Measurements from ENCODE around the gene NETO2. TPM values are rescaled to one million over a fixed set of nuclear protein-coding genes. Genes with fewer than 3 reads are reported as not detected.

NETO2 gene
- total RNA-seq, 2 experiments from 2014 or later: 0.15 TPM; not detected in 1

DNA sequence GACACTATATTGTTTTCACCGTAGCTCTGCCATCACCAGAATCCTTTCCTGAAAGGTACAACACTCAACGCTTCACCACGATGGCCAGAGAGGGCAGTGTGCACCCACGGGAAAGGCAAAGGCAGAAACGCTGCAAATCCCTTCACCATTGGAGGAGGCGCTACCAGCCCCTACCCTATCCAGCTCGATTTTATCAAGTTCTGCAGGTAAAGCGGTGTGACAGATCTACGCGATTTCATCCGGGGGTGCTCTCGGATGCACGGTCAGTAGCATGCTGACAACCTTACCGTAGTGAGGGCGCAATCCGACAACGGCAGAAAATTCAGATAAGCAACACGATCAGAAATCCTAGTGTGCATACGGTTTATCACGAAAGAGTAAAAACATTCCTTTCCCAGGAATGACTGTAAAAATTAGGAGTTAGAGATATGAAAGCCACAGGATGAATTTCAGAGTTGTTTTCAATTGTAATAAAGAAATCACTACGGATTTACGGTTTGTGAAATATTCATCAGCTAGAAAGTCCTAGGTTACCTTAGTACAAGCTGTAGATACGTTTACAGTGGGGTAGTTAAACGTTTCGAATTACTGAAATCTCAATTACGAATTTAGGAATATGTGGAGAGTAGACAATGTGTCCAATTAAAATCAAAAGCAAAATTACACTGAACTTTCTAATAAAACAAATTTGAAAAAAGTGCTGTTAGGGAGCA lies 1.8 kb downstream of the NETO2 start:
- peaks cover 19% of the 10 kb centered on the region for H3K4me1 ChIP-seq (ENCODE audit: insufficient read depth, low read length, poor library complexity, severe bottlenecking)
- ChIA-PET CTCF (ENCODE audit: unreplicated experiment) (no interaction called here), POLR2A (interaction anchor here (0.9 to 1.5 kb wide), 4 partner anchors 10 to 319 kb away, joined by 3 read pairs; partner anchors contain the start of genes ITFG1 and PHKB)
- BruUV-seq (replicated peaks): no TSS peak
- H2AFZ ChIP-seq (ENCODE audit: low read length): no peak overlapping the region
- TF ChIP-seq EZH2phosphoT487 (IDR thresholded peaks at IDR 0.05; ENCODE audit: borderline replicate concordance, low read depth, low read length): peak; percentile 73; the same call in 1 of the 2 replicates
- TF ChIP-seq, protein P1, sequence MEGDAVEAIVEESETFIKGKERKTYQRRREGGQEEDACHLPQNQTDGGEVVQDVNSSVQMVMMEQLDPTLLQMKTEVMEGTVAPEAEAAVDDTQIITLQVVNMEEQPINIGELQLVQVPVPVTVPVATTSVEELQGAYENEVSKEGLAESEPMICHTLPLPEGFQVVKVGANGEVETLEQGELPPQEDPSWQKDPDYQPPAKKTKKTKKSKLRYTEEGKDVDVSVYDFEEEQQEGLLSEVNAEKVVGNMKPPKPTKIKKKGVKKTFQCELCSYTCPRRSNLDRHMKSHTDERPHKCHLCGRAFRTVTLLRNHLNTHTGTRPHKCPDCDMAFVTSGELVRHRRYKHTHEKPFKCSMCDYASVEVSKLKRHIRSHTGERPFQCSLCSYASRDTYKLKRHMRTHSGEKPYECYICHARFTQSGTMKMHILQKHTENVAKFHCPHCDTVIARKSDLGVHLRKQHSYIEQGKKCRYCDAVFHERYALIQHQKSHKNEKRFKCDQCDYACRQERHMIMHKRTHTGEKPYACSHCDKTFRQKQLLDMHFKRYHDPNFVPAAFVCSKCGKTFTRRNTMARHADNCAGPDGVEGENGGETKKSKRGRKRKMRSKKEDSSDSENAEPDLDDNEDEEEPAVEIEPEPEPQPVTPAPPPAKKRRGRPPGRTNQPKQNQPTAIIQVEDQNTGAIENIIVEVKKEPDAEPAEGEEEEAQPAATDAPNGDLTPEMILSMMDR (conservative IDR thresholded peaks at IDR 0.05; ENCODE audit: low read length): peak; percentile 99
- H3K36me3 ChIP-seq (ENCODE audit: insufficient read depth, low read length): no peaks in the 10 kb centered on the region
- no peak overlapping the region for H3K27ac ChIP-seq (ENCODE audit: low read depth, low read length, poor library complexity, severe bottlenecking)
- intact Hi-C loops (cut with micrococcal nuclease; ENCODE audit: unreplicated experiment): loop anchor here (1.0 to 10.0 kb wide), 8 partner anchors 105 to 1023 kb away; partner anchors contain the start of genes ITFG1 and PHKB
- peak overlapping the region; percentile 59 for H3K4me3 ChIP-seq (ENCODE audit: low read depth, low read length, poor library complexity, severe bottlenecking)
- no peaks in the 10 kb centered on the region for H3K9me2 ChIP-seq (ENCODE audit: insufficient read depth, low read length)
- H3K9me3 ChIP-seq (ENCODE audit: low read length): no peaks in the 10 kb centered on the region
- H3K4me2 ChIP-seq (ENCODE audit: low read length): peak overlapping the region; percentile 72
- H3K79me2 ChIP-seq (ENCODE audit: insufficient read depth, low read depth, low read length): no peaks in the 10 kb centered on the region
- peak; percentile 88 for DNase-seq (ENCODE audit: low spot score)
- H4K20me1 ChIP-seq (ENCODE audit: insufficient read depth, low read length): no peaks in the 10 kb centered on the region

DNA sequence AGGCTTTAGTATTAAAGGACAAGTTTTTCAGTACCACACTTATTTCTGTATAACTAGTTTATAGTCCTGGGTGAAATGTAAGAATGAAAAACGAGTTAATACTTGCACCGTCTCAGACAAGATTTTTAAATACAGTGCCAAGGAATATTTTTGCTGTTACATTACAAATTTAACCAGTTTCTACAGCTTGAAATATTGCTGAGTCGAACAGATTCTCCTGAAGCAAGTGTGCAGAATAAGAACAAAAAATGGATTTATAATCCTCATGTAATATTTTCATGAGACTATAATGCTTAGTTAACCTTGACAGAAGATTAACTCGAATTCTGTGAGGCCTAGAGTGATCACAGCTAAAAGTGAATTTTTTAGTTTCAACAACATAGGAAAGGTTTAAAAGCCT lies 3.1 kb downstream of the NETO2 start:
- POLR2A ChIA-PET: interaction anchor here (0.7 kb wide), 1 partner anchor 25 kb away, joined by 4 read pairs; no protein-coding TSS in a partner anchor
- H3K4me2 ChIP-seq (ENCODE audit: low read length): no peak overlapping the region

More for the DNA sequence above, 3.1 kb downstream of the NETO2 start:
- DNase-seq (ENCODE audit: low spot score): no peak
- no peaks in the 10 kb centered on the region for H4K20me1 ChIP-seq (ENCODE audit: insufficient read depth, low read length)
- no peak overlapping the region for H3K27ac ChIP-seq (ENCODE audit: low read depth, low read length, poor library complexity, severe bottlenecking)
- H3K4me1 ChIP-seq (ENCODE audit: insufficient read depth, low read length, poor library complexity, severe bottlenecking): peaks cover 19% of the 10 kb centered on the region
- intact Hi-C loops (cut with micrococcal nuclease; ENCODE audit: unreplicated experiment): loop anchor here (1.0 to 10.0 kb wide), 5 partner anchors 104 to 977 kb away; partner anchors contain the start of genes ITFG1 and PHKB
- no TSS peak for BruUV-seq (replicated peaks)
- H3K9me2 ChIP-seq (ENCODE audit: insufficient read depth, low read length): no peaks in the 10 kb centered on the region
- TF ChIP-seq, protein P1 (conservative IDR thresholded peaks at IDR 0.05; ENCODE audit: low read length): no peak
- TF ChIP-seq EZH2phosphoT487 (IDR thresholded peaks at IDR 0.05; ENCODE audit: borderline replicate concordance, low read depth, low read length): no peak
- H2AFZ ChIP-seq (ENCODE audit: low read length): no peak overlapping the region
- H3K9me3 ChIP-seq (ENCODE audit: low read length): no peaks in the 10 kb centered on the region
- no peaks in the 10 kb centered on the region for H3K79me2 ChIP-seq (ENCODE audit: insufficient read depth, low read depth, low read length)
- CTCF ChIA-PET (ENCODE audit: unreplicated experiment): no interaction called here
- H3K36me3 ChIP-seq (ENCODE audit: insufficient read depth, low read length): no peaks in the 10 kb centered on the region
- H3K4me3 ChIP-seq (ENCODE audit: low read depth, low read length, poor library complexity, severe bottlenecking): no peak overlapping the region

All from OCI-LY7 (cell line).